GM12891 (cell line): Measurements from ENCODE around the gene SLC43A1.

ENCODE experiments used
- POLR2AphosphoS5 ChIP-seq: IDR thresholded peaks from 2 replicates; pipeline ENCODE4 v1.6.1; 2011; ENCODE audit warnings: low read depth, low read length, control low read depth
- TAF1 ChIP-seq: IDR thresholded peaks from 2 replicates; pipeline ENCODE4 v1.6.1; 2011; ENCODE audit warnings: low read depth, low read length, control low read depth

- TF ChIP-seq TAF1: no peak
- no peak for TF ChIP-seq POLR2AphosphoS5
Observed at GRCh38 chr11:57480409-57481137, 34.9 kb downstream of the SLC43A1 start.
